Stomach (tissue), 4 donors: Measurements from ENCODE around the gene IFNAR1.

ENCODE experiments used
- POLR2A ChIP-seq, 4 donors: fragments of 450-650 bp; IDR thresholded peaks; one replicate each; pipeline ENCODE4 v1.6.1; 2016; ENCODE audit warnings: antibody characterized with exemption in 4 of 4, control low read depth in 2 of 4, mild to moderate bottlenecking in 1 of 4, moderate library complexity in 1 of 4
- POLR2AphosphoS5 ChIP-seq, 3 donors: sonication (generic); formaldehyde crosslinking; IDR thresholded peaks; one replicate each; pipeline ENCODE4 v1.6.1; 2016; ENCODE audit warnings: antibody characterized with exemption in 3 of 3
- TF ChIP-seq, protein P1 (sequence below), 7 experiments: fragments of 450-650 bp in 4 of 7; fragments of 200-600 bp in 3 of 7; sonication (generic) in 3 of 7; IDR thresholded peaks; one replicate each; pipeline ENCODE4 v1.5.1; 2016 to 2019; ENCODE audit warnings: antibody characterized with exemption in 7 of 7, control low read depth in 2 of 7, mild to moderate bottlenecking in 1 of 7

DNA sequence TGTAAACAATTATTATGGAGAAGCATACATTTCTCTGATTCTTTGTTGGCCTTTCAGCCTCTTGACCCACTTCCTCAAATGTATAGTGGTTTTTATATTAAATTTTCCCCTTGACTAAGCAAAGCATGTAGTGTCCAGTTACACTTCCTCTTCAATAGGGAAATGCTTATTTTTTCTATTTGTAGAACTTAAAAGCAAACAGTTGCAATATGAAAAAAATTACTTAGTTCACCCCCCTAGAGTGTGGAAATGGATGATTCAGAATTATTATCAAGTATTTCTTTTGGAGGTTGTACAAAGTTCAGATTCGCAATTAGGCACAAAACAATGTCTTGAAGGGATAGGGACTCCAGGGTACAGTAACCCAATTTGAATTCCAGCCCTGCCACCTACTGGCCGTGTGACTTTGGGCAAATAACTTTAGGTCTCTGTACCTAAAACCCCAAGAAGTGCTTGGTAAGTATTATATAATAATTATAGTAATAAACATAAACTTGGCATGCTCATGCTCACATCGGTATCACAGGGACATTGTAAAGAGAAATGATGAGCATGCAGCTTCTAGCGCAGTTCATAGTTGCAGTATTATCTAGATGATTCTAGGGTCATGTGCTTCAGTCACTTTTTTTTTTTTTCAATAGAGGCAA is 49.8 kb downstream of the IFNAR1 start:
- TF ChIP-seq, protein P1, sequence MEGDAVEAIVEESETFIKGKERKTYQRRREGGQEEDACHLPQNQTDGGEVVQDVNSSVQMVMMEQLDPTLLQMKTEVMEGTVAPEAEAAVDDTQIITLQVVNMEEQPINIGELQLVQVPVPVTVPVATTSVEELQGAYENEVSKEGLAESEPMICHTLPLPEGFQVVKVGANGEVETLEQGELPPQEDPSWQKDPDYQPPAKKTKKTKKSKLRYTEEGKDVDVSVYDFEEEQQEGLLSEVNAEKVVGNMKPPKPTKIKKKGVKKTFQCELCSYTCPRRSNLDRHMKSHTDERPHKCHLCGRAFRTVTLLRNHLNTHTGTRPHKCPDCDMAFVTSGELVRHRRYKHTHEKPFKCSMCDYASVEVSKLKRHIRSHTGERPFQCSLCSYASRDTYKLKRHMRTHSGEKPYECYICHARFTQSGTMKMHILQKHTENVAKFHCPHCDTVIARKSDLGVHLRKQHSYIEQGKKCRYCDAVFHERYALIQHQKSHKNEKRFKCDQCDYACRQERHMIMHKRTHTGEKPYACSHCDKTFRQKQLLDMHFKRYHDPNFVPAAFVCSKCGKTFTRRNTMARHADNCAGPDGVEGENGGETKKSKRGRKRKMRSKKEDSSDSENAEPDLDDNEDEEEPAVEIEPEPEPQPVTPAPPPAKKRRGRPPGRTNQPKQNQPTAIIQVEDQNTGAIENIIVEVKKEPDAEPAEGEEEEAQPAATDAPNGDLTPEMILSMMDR (IDR thresholded peaks at IDR 0.05), result peak in 5 of 7 experiments; percentile 27 to 67 (median 49)
- no peak for TF ChIP-seq POLR2A (IDR thresholded peaks at IDR 0.05)
- TF ChIP-seq POLR2AphosphoS5 (IDR thresholded peaks at IDR 0.05), result peak in 1 of 3 donors; percentile 29
